Transverse colon (tissue), 4 donors: ENCODE measurements around the gene NHS.

Experiments used
- POLR2A ChIP-seq: fragments of 450-650 bp; IDR thresholded peaks from one replicate; pipeline ENCODE4 v1.6.1; 2016; ENCODE audit warnings: antibody characterized with exemption, mild to moderate bottlenecking, moderate library complexity
- POLR2AphosphoS5 ChIP-seq, 3 donors: sonication (generic); formaldehyde crosslinking; IDR thresholded peaks; one replicate each; pipeline ENCODE4 v1.6.1; 2016; ENCODE audit warnings: antibody characterized with exemption in 3 of 3
- TF ChIP-seq, protein P1 (sequence below), 5 experiments: fragments of 200-600 bp in 3 of 5; fragments of 450-650 bp in 2 of 5; sonication (generic) in 3 of 5; IDR thresholded peaks; 1 replicate in 2 of 5; 2 replicates in 3 of 5; pipeline ENCODE4 v1.5.1; 2016 to 2017; ENCODE audit warnings: antibody characterized with exemption in 5 of 5, inconsistent platforms in 3 of 5, mild to moderate bottlenecking in 2 of 5, moderate library complexity in 1 of 5

DNA sequence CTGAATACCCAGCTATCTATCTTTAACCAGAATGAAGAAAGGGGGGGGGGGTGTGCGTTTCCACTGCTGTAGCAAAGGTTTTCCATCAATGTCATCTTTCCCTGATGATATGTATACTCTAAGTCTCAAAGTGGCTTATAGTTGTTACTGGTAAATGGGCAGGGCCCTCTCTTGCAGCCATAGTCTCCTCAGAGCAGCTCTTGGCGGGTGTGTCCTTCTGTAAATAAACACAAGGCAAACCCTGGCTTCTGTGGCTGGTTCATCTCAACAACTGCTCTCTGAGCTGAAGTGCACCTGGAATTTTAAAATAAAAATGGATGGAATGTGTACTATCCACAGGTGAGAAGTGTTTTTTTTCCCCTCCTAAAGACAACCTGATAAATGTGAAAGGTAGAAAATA, 304.8 kb downstream of the NHS start:
- TF ChIP-seq, protein P1, sequence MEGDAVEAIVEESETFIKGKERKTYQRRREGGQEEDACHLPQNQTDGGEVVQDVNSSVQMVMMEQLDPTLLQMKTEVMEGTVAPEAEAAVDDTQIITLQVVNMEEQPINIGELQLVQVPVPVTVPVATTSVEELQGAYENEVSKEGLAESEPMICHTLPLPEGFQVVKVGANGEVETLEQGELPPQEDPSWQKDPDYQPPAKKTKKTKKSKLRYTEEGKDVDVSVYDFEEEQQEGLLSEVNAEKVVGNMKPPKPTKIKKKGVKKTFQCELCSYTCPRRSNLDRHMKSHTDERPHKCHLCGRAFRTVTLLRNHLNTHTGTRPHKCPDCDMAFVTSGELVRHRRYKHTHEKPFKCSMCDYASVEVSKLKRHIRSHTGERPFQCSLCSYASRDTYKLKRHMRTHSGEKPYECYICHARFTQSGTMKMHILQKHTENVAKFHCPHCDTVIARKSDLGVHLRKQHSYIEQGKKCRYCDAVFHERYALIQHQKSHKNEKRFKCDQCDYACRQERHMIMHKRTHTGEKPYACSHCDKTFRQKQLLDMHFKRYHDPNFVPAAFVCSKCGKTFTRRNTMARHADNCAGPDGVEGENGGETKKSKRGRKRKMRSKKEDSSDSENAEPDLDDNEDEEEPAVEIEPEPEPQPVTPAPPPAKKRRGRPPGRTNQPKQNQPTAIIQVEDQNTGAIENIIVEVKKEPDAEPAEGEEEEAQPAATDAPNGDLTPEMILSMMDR (IDR thresholded peaks at IDR 0.05): no peak
- no peak for TF ChIP-seq POLR2A
- no peak for TF ChIP-seq POLR2AphosphoS5 (IDR thresholded peaks at IDR 0.05)
